Cardiac muscle cell (in vitro differentiated cells and primary cell): ENCODE results near the gene PDE4B. TPM values are rescaled to one million over a fixed set of nuclear protein-coding genes. Genes with fewer than 3 reads are reported as not detected.
A peak's percentile ranks its signal among the peaks of the same experiment; 100 is the strongest.

Source experiments
- DNase-seq, 2 donors: peaks; one replicate each; pipeline versions ENCODE4 v3.0.0 to v3.0.0-alpha.2; 2010 to 2017; ENCODE audit warnings: low read depth in 1 of 2, low spot score in 1 of 2
- H3K27ac ChIP-seq: fragments of 200-600 bp; sonication (generic); 2 replicates; pipeline ENCODE4 v1.5.1; 2016
- H3K27me3 ChIP-seq: fragments of 200-600 bp; sonication (generic); 2 replicates; pipeline ENCODE4 v1.6.0; 2016; ENCODE audit warnings: control low read depth
- H3K36me3 ChIP-seq: fragments of 200-600 bp; sonication (generic); 2 replicates; pipeline ENCODE4 v1.5.1; 2016; ENCODE audit warnings: control low read depth
- H3K4me1 ChIP-seq: fragments of 200-600 bp; sonication (generic); 2 replicates; pipeline ENCODE4 v1.8.1; 2017; ENCODE audit warnings: low read depth, mild to moderate bottlenecking, mixed run types
- H3K4me3 ChIP-seq: fragments of 200-600 bp; sonication (generic); 2 replicates; pipeline ENCODE4 v1.5.1; 2016; ENCODE audit warnings: mild to moderate bottlenecking
- H3K9me3 ChIP-seq: fragments of 200-600 bp; sonication (generic); 2 replicates; pipeline ENCODE4 v1.5.1; 2017; ENCODE audit warnings: low read depth, mild to moderate bottlenecking, control low read depth
- polyA plus RNA-seq: library from polyadenylated mRNA; unstranded; fragments of >200 nt; fragmentation: Nextera tagmentation; extraction: Ambion mirVana; gene quantifications from 2 replicates; pipeline ENCODE4 v1.2.1, GENCODE V29; 2016
- total RNA-seq: library from RNA; depleted of rRNA; stranded (reverse); fragments of >200 nt; gene quantifications from 2 replicates; pipeline ENCODE4 v1.2.3, GENCODE V29; 2016
- TF ChIP-seq, protein P1 (sequence below): IDR thresholded peaks from 2 replicates; pipeline ENCODE4 v1.5.1; 2012; ENCODE audit warnings: low read depth, mild to moderate bottlenecking, low read length

Gene PDE4B
- total and polyA plus RNA-seq, 2 experiments from 2014 or later, result 0.65 to 3.9 TPM

DNA sequence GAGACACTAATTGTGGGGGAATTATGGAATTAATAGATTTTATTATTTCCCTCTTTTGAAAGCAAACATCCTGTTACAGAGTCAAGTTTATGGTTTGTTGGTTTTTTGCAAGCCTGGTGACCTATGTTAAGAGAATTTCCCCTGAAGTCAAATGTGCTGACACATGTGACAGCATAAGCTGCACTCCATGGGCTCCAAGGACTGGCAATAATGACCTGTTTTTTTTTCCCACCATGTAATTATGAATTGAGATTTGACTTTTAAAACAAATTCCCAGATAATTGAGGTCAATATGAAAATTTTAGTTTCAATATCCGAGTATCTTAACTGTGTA is 498.8 kb downstream of the PDE4B start:
- no peak overlapping the region for H3K27ac ChIP-seq

DNA sequence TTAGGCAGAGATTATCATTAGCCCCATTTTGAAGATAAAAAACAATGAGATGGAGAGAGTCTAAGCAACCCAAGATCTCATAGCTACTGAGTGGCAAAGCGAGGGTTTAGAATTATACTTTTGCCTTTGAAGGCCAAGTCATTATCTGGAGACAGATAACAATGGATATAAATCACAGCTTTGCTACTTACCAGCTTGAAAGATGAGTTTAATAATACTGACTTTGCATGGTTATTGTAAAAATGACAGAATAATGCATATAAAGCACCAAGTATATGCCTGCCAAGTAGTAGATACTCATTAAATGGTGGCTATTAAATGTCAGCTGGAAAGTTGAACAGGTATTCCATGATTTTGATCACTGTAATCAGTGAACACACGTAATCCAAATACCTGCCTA is 499.6 kb downstream of the PDE4B start:
- Histone ChIP-seq H3K4me3 (no peak overlapping the region), H3K27ac (no peak overlapping the region), H3K27me3 (no peaks in the 10 kb centered on the region), H3K36me3 (no peaks in the 10 kb centered on the region), H3K9me3 (no peaks in the 10 kb centered on the region), H3K4me1 (peaks cover 4% of the 10 kb centered on the region)
- TF ChIP-seq, protein P1, sequence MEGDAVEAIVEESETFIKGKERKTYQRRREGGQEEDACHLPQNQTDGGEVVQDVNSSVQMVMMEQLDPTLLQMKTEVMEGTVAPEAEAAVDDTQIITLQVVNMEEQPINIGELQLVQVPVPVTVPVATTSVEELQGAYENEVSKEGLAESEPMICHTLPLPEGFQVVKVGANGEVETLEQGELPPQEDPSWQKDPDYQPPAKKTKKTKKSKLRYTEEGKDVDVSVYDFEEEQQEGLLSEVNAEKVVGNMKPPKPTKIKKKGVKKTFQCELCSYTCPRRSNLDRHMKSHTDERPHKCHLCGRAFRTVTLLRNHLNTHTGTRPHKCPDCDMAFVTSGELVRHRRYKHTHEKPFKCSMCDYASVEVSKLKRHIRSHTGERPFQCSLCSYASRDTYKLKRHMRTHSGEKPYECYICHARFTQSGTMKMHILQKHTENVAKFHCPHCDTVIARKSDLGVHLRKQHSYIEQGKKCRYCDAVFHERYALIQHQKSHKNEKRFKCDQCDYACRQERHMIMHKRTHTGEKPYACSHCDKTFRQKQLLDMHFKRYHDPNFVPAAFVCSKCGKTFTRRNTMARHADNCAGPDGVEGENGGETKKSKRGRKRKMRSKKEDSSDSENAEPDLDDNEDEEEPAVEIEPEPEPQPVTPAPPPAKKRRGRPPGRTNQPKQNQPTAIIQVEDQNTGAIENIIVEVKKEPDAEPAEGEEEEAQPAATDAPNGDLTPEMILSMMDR, result no peak
- no peak for DNase-seq

More for the DNA sequence above, 498.8 kb downstream of the PDE4B start:
- Histone ChIP-seq H3K36me3 (no peaks in the 10 kb centered on the region), H3K9me3 (no peaks in the 10 kb centered on the region), H3K4me3 (no peak overlapping the region), H3K4me1 (peaks cover 4% of the 10 kb centered on the region), H3K27me3 (no peaks in the 10 kb centered on the region)
- DNase-seq, result no peak
- TF ChIP-seq, protein P1, result no peak

DNA sequence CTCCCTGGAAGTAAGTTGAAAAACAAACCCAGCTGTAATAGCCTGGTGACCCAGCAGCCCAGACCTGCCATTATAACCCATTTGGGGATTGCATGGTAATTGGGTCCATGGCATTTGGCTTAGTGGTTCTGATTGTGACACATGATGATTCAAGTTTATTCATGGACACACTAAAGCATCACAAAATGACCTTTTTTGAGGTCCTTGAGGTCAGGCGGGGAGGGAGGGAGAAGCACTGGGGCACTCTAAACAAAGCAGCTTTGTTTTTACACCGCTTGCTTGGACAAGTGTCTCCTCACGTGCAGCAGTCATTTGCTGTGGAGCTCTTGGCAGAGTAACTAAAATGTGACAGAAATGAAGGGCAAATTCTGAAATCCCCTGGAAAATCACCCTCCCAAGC is 500.2 kb downstream of the PDE4B start:
- no peak overlapping the region for H3K27ac ChIP-seq
- no peaks in the 10 kb centered on the region for H3K36me3 ChIP-seq
- H3K27me3 ChIP-seq, result no peaks in the 10 kb centered on the region
- no peaks in the 10 kb centered on the region for H3K9me3 ChIP-seq
- H3K4me1 ChIP-seq, result peaks cover 4% of the 10 kb centered on the region
- H3K4me3 ChIP-seq, result no peak overlapping the region
- TF ChIP-seq, protein P1, result no peak
- no peak for DNase-seq

DNA sequence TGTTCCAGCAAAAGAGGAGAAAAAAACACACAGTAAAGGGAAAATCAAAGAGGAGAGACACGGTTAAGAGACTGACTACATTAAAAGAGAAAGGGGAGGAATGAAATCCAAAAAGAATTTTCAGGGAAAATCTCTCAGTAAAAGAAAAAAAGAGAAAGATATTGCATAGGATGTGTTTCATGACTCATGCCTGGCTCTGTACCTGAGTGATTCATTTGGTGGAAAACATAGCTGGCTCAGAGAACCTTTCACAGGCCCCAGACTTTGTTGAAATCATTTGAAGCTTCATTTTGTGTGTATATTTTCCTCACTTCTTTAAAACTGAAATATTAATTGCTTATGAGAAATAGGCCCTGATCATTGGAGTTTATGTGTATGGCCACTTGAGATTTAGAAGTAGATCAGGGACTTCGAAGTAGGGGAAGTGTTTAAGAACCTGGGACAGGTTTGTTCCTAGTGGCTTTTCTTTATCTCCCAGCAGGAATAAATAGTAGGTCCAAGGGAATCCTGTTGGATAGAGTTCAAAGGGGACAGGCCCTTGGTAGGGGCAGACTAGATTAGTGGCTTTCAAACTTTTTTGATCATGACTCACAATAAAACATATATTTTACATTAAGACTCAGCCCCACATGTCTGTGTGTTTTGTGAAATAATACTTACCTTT is 502.1 kb downstream of the PDE4B start:
- DNase-seq, result peak in 1 of 2 donors; percentile 57

DNA sequence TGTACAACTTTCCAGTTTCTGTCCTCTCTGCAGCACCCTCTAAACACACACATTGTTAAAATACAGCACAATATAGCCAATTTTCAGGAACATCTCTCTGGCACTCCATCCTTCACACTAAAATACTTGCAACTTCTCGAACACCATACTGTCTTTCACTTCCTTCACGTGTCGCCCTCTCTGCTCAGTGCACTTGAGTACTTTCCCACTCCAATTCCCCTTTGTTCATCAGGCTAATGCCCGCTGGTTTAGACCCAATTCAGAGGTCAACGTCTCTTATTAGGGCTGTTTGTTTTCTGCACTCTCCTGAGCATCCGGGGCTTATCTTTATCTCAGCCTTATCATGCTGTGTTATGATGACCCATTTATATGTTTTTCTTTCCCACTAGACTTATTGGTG is 503.1 kb downstream of the PDE4B start:
- no peak for DNase-seq

More for the DNA sequence above, 502.1 kb downstream of the PDE4B start:
- Histone ChIP-seq H3K4me3 (no peak overlapping the region), H3K36me3 (no peaks in the 10 kb centered on the region), H3K27ac (peak overlapping the region; percentile 24), H3K4me1 (peaks cover 4% of the 10 kb centered on the region), H3K27me3 (no peaks in the 10 kb centered on the region), H3K9me3 (no peaks in the 10 kb centered on the region)
- TF ChIP-seq, protein P1, result no peak

More for the DNA sequence above, 503.1 kb downstream of the PDE4B start:
- no peaks in the 10 kb centered on the region for H3K36me3 ChIP-seq
- no peaks in the 10 kb centered on the region for H3K9me3 ChIP-seq
- H3K4me1 ChIP-seq, result peaks cover 4% of the 10 kb centered on the region
- TF ChIP-seq, protein P1, result no peak
- H3K4me3 ChIP-seq, result no peak overlapping the region
- no peaks in the 10 kb centered on the region for H3K27me3 ChIP-seq
- no peak overlapping the region for H3K27ac ChIP-seq
